GM18508 (cell line): ENCODE measurements around the gene SPNS2.

Experiments used
- ATAC-seq: cut with Tn5 transposase; IDR thresholded peaks from one replicate; pipeline ENCODE4 v1.9.1; 2021; ENCODE audit warnings: moderate number of reproducible peaks; ENCODE audit not compliant: insufficient read depth, unreplicated experiment

Gene SPNS2

DNA sequence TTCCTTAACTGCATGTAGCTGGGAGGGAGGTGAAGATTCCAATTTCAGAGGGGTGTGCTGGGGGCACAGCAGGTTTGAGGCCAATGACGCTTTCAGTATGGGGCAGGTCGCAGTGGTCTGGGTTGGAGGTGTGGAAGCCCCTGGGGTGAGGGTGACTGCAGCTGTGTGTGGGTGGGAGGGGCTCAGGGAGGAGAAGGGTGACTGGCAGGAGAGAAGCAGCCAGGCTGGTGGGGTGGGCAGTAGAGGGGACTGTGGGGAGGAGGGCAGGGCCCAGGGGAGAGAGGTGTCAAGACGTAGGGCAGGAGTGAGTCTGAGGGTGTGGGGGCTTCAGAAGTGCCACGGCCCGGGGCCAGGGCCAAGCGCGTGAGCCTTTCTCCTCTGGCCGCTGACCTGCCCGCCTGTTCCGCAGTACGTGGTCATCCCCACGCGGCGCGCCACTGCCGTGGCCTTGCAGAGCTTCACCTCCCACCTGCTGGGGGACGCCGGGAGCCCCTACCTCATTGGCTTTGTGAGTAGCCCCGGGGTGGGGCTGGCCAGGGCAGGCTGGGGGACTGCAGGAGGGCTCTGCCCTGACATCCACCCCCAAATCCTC is 37.1 kb downstream of the SPNS2 start:
- no peak for ATAC-seq

DNA sequence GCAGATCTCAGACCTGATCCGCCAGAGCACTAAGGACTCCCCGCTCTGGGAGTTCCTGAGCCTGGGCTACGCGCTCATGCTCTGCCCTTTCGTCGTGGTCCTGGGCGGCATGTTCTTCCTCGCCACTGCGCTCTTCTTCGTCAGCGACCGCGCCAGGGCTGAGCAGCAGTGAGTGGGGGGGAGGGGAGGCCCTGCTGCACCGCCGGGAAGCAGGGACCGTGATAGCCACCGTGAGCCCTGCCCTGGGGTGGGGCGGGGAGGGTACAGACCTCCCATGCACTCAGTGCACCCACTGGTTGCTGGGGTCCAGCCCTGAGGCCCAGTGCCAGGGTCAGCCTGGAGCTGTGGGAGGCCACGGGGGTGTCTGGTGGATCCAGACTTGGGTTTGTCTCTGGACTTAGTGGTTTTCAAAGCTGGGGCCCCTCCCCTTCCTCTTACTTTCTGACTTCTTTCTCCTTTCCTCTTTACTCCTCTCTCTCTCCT is 37.6 kb downstream of the SPNS2 start:
- ATAC-seq = no peak

DNA sequence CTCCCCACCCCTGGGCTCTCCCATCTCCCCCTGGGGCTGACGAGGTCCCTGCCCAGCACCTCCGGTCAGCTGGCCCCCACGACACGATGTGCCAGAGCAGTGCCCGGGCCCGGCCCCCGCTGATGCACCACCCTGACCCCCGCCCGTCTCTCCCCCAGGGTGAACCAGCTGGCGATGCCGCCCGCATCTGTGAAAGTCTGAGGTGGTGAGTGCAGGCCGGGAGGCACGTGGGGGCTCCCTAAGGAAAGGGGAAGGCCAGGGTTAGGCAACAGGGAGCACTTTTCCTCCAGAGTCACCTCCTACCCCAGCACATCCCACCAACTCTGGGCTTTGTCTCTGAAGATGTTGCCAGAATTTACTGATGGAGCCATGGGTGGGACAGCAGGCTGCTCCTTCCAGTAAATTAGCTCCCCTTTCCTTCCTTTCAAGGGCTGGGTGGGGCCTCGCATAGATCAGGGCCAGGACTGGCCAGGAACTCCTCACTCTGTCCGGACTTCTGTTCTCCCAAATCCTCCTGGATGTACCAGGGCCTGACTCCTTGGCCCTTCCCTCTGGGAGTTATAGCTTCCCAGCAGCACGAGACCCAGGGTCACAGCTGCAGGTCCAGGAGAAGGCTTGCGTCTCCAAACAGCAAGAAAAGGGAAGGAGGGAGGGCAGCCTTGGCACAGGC is 38.2 kb downstream of the SPNS2 start:
- ATAC-seq = no peak

DNA sequence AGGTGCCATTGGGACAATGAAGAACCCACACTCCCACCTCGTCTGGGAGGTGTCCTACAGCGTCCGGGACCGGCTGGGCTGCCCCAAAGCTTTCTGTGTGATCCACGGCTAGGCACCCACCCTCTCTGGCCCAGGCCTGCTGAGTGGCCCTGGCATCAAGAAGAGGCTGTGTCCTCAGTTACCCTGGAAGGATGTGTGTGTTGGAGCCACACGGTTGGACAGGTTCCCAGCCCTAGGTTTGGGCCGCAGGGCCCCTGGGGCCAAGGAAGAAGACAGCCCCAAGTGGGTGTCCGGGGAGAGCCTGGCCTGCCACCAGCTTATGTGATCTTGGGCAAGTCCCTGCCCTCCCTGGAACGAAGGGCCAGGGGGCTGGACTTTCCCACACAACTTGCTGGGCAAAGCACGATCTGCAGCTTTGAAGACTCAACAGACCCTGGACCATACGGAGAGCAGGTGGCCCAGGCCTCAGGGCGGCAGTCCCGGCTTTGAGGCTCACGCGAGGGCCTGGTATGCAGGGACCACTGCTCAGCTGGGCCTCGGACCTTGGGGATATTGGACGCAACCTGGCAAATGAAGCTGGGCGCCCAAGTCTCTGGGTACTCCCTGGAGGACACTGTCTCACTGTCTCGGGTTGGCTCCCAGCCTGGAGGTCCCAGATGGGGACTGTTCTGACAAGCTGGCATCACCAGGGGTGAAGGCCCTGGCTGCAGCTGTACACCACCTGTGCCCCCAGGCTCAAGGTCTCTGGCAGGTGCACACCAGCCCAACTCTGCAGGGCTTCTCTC is 39.0 kb downstream of the SPNS2 start:
- ATAC-seq = no peak

DNA sequence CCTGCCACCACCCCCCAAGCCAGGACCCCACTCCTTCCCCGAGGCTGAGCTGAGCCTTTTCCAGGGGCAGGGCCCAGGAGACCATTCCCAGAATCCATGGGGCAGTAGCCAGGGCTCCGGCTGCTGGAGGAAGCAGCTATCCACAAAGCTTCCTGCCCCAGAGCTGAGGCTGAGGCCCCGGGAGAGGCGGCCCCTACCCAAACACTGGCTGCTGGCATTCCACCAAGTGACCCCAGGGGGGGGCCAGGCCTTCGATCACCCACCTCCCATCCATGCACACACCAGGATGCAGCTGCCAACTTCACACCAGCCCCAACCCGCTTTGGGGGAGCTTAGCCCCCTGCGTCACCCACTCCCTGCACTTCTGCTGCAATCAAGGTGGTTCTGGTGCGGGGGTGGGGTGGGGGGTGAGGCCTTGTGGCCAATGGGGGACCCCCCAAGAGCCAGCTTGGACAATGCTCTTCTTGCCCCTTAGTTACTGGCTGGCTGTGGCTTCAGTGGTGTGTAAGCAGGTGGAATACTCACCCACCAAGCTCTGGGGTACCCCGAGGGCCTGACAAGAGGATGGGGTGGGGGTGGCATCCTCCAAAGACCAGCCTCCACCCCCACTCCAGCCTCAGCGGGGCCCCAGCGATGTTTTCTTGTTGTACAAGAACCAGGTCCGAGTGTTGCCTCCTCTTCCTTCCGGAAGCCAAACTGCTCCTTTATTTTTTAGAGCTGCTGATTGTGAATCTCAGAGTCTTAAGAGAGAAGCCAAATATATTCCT is 39.7 kb downstream of the SPNS2 start:
- no peak for ATAC-seq

DNA sequence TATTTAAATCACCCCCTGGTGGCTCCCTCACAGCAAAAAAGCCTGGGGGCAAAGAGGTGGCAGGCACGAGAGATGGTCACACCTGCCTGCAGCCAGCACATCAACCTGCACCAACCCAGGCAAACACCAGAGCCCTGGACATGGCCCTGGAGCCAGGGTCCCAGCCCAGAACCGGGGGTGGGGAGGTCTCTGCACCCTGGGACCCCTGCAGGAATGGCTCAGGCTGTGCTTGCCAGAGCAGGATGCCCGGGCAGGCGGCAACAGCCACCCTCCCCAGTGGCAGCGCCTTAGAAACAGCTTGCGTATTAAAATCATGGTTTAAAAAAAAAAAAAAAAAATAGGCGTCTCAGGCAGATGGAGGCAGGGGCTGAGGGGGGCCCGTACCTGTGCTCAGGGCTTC is 40.3 kb downstream of the SPNS2 start:
- no peak for ATAC-seq

DNA sequence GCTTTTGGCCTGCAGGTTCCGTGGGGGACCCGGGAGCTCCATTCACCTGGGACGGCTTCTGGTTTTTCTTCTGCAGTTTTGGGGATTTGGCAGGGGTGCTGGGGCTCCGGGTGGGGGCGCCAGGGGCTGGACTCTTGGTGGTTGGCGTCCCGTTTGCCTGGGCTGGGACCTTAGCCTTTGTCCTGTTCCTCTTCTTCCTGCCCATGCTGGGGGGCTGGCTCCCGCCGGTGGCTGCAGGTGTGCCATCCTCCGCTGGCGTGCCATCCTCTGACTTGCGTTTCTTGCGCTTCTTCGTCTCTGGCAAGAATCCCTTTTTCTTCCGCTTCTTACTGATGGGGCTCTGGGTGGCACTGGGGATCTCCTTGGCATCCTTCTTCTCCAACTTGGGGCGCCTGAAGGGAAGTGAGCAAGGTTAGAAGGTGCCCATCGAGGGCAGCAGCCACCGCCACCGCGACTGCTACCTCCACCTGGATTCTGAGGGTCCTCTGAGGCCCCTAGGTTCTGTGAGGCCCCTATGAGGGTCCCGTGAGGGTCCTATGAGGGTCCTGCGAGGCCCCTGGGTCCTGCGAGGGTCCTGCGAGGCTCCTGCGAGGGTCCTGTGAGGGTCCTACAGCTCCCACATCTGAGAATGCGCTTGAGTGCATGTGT is 41.0 kb downstream of the SPNS2 start:
- ATAC-seq = no peak

DNA sequence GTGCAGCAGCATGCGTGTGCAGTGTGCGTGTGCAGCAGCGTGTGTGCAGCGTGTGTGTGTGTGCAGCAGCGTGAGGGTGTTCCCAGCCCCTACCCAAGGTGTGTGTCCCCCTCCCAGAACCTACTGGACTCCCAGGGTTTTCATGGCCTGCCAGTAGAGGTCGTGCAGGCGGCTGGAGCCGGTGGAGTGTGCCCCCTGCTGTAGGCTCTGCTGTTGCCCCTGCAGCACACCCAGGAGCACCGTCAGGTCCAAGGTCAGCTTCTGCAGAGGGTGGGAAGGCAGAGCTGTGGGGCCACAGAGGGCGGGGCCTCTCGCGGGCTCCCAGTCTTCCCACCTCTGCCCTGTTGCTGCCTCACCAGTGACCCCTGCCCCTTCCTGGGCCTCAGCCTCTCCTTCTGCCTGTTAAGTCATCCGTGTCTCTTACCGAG is 41.6 kb downstream of the SPNS2 start:
- no peak for ATAC-seq

DNA sequence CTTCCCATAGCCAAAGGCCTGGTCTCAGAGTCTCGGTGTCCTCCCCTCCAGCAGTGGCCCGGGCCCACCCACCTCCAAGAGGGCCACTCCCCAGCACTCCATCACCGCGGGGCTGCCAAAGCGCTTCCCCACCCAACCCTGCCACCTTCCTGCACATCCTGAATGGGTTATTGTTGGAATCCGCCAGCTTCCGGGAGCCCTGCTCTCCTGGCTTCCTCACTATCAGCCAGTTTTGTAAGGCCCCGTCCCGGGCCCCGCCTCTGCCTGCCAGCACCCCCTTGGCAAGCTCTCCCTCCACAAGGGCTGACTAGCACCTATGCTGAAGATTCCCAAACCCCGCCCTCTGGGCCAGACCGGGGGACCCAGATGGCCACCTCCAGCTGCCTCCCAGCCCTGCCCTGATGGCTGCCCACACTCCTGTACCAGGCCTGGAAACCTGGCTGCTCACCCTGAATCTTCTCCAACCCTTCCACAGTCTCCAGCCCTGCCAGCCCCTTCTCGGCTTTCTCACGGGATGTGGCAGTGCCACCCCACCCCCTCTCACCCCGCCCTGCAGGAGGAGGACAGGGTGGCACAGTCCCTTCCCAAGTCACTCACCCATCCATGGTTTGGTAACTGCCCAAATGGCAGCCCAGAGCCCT is 42.1 kb downstream of the SPNS2 start:
- no peak for ATAC-seq

DNA sequence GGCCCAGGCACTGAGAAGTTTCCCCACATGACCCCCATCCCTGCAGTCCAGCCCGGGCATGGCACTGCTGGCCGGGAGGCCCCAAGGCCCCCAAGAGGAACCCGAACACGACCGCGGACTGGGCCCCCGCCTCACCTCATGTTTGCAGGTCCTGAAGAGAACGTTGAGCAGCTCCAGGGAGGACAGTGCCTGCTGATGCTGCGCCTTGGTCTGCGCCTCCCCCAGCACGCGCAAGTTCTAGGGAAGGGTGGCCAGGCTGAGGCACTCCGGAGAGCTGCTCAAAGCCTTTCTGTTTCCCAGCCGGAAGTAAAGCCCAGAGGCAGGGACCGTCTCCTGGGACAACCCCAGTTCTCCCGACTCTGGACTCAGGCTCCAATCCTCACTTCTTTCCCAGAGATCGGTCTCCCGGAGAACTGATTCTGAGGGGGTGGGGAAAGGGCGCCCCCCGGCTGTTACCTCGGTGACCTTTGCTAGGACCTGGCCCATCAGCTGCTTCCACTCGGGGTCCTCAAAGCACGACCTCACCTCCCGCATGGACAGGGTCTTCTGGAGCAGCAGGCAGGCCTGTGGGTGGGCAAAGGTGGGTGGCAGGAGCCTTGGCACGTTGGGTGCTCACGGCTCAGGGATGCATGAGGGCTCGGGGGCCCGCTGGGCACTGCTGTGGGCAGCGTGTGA is 42.8 kb downstream of the SPNS2 start:
- ATAC-seq = no peak

DNA sequence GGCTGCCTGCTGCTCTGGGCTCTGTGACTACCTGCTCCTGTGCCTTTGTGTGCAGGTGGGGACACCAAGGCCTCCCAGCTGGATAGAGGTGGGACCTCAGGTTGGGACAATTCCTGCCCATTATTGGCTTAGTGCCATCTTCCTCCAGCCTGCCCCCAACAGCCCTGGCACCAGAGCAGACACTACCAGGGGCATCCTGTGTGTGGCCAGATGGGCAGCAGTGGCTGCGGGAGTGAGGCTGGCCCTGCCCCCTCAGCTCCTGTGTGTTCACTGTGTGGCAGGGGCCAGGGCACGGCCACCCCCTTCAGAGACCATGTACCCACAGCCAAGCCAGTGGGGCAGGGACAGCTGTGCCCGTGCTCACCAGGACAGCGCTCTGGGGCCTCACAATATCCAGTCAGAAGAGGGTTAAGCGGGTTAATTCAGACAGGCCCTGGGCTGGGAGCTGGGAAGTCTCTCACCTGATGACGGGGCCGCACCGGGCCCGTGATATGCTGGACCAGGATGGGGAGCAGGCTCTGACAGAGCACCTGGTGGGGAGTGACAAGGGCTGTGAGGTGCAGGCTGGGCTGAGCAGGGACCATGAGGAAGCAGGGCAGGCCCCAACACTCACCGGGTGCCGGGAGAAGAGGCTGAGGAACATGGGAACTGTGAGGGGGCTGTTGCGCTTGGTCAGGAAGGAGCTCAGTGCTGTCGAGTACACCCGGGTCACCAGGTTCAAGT is 43.5 kb downstream of the SPNS2 start:
- ATAC-seq = no peak

DNA sequence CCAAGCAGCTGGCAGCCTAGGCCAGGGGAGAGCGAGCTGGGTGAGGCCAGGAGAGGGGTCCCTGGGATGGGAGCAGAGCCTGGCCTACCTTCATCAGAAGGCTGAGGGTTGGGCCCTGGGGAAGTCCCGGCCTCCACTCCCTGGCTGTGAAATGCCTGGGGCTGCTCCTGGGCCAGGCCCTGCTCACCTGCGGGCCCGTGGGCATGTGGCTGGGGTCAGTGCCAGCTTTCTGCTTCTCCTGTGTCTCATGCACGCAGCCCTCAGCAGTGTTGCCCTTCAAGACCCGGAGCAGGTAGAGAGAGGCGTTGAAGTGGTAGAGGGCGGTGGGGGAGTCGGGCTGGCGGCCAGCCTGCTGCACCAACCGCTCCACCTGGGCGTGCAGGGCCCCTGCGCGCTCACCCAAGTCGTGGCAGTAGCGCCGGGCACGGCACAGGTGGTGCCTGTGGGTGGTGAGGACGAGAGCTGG is 44.1 kb downstream of the SPNS2 start:
- no peak for ATAC-seq

DNA sequence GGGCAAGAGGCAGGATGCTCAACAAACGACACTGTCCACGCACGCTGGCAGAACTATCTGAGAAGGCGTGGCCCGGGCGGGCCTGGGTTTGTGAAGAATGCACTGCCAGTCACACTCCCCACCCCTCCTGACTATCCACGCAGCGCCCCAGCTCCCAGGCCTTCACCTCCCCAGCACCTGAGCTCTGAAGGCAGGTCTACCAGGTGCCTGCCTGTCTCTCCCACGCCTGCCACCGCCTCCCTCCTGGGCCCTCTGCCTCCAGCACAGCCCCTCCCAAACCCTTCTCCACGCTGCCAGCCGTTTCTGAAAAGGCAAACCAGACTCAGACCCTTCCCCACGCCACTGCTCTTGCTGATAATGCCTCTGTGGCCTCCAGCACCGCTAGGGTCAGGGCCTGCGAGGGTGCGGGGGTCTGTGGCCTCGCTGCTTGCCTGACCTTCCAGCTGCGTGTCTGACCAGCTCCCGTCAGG is 44.9 kb downstream of the SPNS2 start:
- no peak for ATAC-seq

DNA sequence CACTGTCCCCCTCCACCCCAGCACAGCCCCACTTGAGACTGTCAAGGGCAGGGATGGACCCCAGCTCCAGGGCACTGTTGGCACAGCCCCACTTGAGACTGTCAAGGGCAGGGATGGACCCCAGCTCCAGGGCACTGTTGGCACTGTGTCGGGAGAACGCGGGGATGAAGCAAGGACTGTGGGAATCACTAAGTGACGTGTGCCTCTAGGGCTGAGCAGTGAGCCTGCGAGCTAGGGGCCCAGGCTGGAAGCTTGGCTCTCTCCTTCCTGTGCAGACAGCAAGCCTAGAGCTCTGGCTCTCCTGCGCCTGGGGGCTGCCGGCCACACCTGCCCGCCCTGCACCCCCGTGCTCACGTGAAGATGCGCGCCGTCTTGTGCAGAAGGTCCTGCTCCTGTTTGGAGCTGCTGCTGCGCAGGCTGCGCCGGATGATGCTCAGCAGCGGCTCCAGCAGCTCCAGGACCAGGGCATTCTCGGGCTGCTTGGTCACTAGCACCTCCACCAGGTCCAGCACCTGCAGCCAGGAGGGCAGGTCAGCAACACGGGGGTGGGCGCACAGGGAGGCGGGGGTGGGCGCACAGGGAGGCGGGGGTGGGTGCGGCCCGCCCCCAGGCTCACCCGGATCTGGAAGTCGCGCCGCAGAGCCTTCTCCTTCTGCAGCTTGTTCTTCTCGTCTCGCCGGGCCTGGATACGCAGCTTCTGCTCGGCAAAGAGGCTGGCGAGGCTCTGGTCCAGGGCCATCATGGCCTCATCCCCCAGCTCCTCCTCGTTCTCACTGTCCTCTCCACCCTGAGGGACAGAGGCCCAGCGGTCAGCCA is 45.7 kb downstream of the SPNS2 start:
- ATAC-seq = no peak

DNA sequence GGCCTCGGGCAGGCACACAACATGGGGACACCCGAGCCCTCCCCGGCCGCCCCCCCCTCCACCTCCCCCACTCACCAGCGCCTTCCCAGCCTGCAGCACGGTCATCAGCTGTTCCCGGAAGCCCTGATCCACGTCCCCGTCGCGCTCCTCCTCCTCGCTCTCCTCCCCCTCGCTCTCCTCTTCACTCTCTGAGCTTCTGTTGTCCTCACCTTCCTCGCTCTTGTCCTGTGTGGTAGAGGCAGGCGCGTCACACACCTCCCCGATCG is 46.2 kb downstream of the SPNS2 start:
- no peak for ATAC-seq

DNA sequence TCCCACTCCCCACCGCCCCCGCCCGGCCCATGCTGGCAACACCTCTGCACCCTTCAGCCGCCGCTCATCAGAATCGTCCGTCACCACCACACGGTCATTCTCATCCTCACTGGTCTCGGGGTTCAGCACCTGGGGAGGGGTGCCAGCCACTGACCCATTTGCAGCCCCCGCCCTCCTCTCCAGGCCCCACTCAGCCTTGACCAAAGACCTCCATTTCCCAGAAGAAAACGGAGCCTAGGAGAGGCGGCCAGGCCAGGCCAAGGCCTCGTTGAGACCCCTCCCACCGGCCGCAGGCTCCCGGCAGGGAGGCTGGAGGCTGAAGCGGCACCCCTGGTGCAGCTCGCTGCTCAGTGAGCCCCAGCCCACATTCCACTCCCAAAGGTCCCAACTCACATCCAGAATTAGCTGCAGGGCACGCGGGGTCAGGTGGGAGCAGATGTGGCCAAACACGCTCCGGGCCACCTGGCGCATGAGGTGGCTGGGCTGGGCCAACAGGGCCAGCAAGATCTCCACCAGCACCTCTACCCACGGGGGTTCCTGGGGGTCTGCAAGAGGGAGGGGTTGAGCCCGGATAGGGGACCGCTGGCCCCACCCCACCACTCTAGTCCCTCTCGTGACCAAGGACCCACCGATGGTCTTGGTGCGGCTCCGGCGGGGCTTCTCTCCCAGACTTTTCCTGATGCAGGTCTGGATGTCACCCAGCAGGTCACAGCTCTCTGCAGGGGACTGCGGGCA is 46.7 kb downstream of the SPNS2 start:
- no peak for ATAC-seq
